Gastroesophageal sphincter (tissue), 3 donors: ENCODE data around the gene DRGX.

ENCODE experiments used
- CTCF ChIP-seq, 4 experiments: fragments of 200-600 bp in 2 of 4; fragments of 450-650 bp in 2 of 4; sonication (generic) in 1 of 4; IDR thresholded peaks; one replicate each; pipeline ENCODE4 v1.5.1; 2017 to 2019; ENCODE audit warnings: antibody characterized with exemption in 4 of 4, mild to moderate bottlenecking in 2 of 4, moderate library complexity in 2 of 4
- EP300 ChIP-seq: sonication (generic); formaldehyde crosslinking; IDR thresholded peaks from one replicate; pipeline ENCODE4 v1.6.1; 2017; ENCODE audit warnings: antibody characterized with exemption, mild to moderate bottlenecking
- POLR2A ChIP-seq, 2 donors: fragments of 450-650 bp; IDR thresholded peaks; one replicate each; pipeline ENCODE4 v1.6.1; 2017; ENCODE audit warnings: antibody characterized with exemption in 2 of 2, mild to moderate bottlenecking in 2 of 2, moderate library complexity in 1 of 2
- POLR2AphosphoS5 ChIP-seq: sonication (generic); formaldehyde crosslinking; IDR thresholded peaks from one replicate; pipeline ENCODE4 v1.6.1; 2017; ENCODE audit warnings: antibody characterized with exemption

- no peak for TF ChIP-seq POLR2A (IDR thresholded peaks at IDR 0.05)
- no peak for TF ChIP-seq CTCF (IDR thresholded peaks at IDR 0.05)
- no peak for TF ChIP-seq EP300
- TF ChIP-seq POLR2AphosphoS5, result no peak
Measured at GRCh38 chr10:49415109-49415508, 19.2 kb upstream of the DRGX start.
